Central memory CD8-positive, alpha-beta T cell (primary cell): ENCODE data around the gene FARP1.

Experiments used
- ATAC-seq: fragments of 150-1000 bp; cut with Tn5 transposase; replicated peaks from 2 replicates; pipeline ENCODE4 v1.10.0; 2022; ENCODE audit warnings: mild to moderate bottlenecking, moderate FRiP score, moderate number of reproducible peaks; ENCODE audit not compliant: poor library complexity, severe bottlenecking; ENCODE audit errors: extremely low read depth
- DNase-seq, 2 donors: peaks; one replicate each; pipeline ENCODE4 v3.0.0; 2021; ENCODE audit warnings: low spot score in 2 of 2
- H3K27ac Mint-ChIP-seq: one replicate; pipeline ENCODE4 v1.8.0; 2022; ENCODE audit warnings: low read depth, mild to moderate bottlenecking, moderate library complexity, mixed read lengths
- H3K27me3 Mint-ChIP-seq: one replicate; pipeline ENCODE4 v1.8.0; 2022; ENCODE audit warnings: mixed read lengths
- H3K36me3 Mint-ChIP-seq: one replicate; pipeline ENCODE4 v1.8.0; 2022; ENCODE audit warnings: mild to moderate bottlenecking, moderate library complexity, mixed read lengths; ENCODE audit not compliant: insufficient read depth
- H3K4me1 Mint-ChIP-seq: one replicate; pipeline ENCODE4 v1.8.0; 2022; ENCODE audit warnings: mixed read lengths
- H3K4me3 Mint-ChIP-seq: one replicate; pipeline ENCODE4 v1.8.0; 2022; ENCODE audit warnings: mild to moderate bottlenecking, moderate library complexity, mixed read lengths
- H3K9me3 Mint-ChIP-seq: one replicate; pipeline ENCODE4 v1.8.0; 2022; ENCODE audit warnings: mixed read lengths

The FARP1 gene

DNA sequence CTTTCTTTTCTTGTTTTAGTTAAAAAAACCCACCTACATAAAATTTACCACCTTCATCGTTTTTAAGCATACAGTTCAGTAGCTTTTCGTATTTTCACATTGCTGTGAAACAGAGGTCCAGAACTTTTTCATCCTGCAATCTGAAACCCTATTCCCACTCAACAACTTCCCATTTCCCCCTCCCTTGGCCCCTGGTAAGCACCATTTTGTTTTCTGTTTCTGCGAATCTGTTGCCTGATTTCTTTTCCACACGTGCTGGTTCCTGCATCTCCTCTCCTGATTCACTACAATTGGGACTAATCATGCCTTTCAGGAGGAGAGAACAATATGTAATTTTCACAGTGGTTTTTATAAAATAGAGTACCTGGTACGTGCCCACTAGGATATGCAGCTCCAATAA is 183.4 kb downstream of the FARP1 start:
- no peaks in the 10 kb centered on the region for H3K4me1 Mint-ChIP-seq
- H3K27me3 Mint-ChIP-seq = peaks cover 47% of the 10 kb centered on the region
- no peak for DNase-seq
- H3K36me3 Mint-ChIP-seq = no peaks in the 10 kb centered on the region
- H3K4me3 Mint-ChIP-seq = no peak overlapping the region
- H3K9me3 Mint-ChIP-seq = no peaks in the 10 kb centered on the region
- ATAC-seq = no peak
- H3K27ac Mint-ChIP-seq = no peak overlapping the region

DNA sequence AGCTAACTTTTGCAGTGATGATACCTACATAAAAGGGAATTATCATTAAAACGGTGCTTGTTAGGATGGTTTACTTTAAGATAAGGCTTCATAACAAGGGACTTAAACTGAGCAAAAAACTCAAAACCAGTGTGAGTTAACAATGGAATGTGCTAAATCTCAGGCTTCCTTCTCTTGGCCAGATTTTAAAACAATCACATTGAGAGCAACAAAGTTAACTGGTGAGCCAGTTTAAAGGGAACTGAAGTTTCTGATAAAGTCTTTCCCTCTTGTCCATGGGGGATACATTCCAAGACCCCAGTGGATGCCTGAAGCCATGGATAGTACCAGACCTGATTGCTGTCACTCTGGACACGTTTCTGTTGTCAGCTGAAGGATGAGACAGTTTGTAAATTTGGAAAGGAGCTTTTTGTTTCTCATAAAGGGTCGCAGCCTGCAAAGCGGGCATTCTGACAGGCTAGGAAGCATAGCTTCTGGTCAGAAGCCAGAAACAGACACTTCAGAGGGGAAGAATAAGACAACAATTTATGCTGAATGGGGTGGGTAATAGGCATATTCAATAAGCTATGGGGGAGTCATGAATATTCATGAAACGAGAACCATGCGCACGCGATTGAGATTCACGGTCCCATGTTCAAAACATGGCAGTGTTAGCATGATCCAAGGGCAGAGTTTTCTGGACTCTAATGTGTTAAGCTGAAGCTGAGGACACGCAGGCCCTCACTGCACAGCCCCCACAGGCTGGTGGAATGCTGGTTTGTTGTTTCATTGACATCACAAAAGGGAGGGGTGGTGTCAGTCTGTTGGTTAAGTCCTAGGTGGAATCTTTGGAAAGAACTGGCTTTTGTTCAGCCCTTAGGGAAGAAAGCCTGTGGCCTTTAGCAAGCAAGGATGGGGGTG is 184.7 kb downstream of the FARP1 start:
- ATAC-seq = no peak
- DNase-seq = no peak
- Mint-ChIP-seq H3K4me3 (no peak overlapping the region), H3K4me1 (no peaks in the 10 kb centered on the region), H3K9me3 (no peaks in the 10 kb centered on the region), H3K27me3 (peaks cover 58% of the 10 kb centered on the region), H3K27ac (no peak overlapping the region), H3K36me3 (no peaks in the 10 kb centered on the region)

DNA sequence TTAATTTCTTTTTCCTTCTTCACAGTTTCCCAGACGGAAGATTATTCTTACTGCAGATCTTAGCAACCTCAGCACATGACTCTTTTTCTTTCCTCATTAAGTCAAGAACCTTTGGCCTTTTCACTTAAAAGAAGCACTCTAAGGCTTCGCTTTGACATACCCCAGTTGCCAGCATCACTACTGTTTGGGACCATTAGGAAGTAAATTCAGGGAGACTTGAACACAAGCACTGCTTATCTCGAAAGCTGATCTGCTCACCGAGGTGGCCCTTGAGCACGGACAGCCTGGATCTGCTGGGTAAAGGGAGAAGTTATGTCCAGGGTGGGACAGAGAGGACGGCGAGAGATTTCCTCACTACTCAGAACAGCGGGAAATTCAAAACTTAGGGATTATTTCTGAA is 185.6 kb downstream of the FARP1 start:
- no peak overlapping the region for H3K27ac Mint-ChIP-seq
- H3K27me3 Mint-ChIP-seq = peaks cover 64% of the 10 kb centered on the region
- H3K4me3 Mint-ChIP-seq = no peak overlapping the region
- no peak for ATAC-seq
- H3K9me3 Mint-ChIP-seq = no peaks in the 10 kb centered on the region
- no peaks in the 10 kb centered on the region for H3K4me1 Mint-ChIP-seq
- no peak for DNase-seq
- no peaks in the 10 kb centered on the region for H3K36me3 Mint-ChIP-seq

DNA sequence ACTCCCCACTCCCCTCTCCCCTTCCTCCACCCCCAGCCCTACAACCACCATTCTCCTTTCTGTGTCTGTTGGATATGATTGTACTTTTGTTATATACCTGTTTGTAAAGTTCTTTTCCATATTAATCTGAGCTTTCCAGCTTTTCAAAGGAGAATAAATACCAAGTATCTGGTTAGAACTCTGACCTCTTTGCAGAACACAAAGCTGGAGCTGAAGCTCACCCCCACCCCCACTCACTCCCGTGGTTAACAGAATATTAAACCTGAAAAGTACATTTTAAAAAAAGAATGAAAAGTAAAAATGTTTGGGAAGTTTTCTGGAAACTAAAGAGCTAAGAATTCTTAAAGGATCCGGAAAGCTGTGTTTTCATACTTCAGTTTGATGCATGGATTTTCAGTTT is 189.3 kb downstream of the FARP1 start:
- H3K27ac Mint-ChIP-seq = no peak overlapping the region
- DNase-seq (no peak), ATAC-seq (no peak)
- H3K9me3 Mint-ChIP-seq = no peaks in the 10 kb centered on the region
- no peaks in the 10 kb centered on the region for H3K4me1 Mint-ChIP-seq
- H3K27me3 Mint-ChIP-seq = peaks cover 59% of the 10 kb centered on the region
- no peak overlapping the region for H3K4me3 Mint-ChIP-seq
- no peaks in the 10 kb centered on the region for H3K36me3 Mint-ChIP-seq

DNA sequence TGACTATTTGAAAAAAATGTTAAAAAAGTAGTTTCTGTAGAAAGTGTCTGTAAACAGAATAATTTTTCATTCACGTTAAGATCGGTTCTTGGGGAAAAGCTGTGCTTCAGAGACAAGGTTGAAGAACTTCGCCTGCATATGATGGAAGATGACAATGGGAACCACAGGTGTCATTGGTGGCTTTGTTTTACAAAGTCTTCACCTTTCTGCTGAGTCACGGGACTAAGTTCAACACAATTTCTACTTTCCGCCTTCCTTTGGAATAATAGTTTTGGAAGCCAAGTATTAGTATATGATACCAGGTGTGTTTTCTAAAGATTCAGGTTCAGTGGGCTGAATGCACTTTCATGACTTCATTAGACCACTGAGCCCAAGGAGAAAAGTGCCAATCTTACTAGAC is 189.8 kb downstream of the FARP1 start:
- ATAC-seq = no peak
- H3K9me3 Mint-ChIP-seq = no peaks in the 10 kb centered on the region
- no peaks in the 10 kb centered on the region for H3K36me3 Mint-ChIP-seq
- H3K4me3 Mint-ChIP-seq = no peak overlapping the region
- no peaks in the 10 kb centered on the region for H3K4me1 Mint-ChIP-seq
- no peak for DNase-seq
- no peak overlapping the region for H3K27ac Mint-ChIP-seq
- peaks cover 61% of the 10 kb centered on the region for H3K27me3 Mint-ChIP-seq

DNA sequence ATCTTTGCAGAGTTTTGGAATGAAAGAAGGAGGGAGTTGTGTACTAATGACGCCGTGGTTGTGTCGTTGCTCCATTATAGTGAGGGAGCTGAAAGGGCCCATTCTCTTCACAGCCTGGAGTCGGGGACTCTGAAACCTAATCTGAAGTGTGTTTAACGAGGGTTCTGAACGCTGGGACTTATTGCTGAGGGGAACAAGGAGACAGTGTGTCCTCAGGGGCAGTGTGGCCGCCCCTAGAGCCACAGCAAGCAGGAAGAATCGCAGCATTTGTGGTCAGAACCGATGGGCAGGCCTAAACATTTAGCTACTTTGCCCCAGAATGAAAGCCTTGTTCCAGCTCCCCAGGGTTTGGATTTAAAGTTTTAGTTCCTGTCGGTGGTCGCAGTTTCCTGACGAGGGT is 190.6 kb downstream of the FARP1 start:
- DNase-seq = no peak
- Mint-ChIP-seq H3K4me1 (no peaks in the 10 kb centered on the region), H3K27me3 (peaks cover 69% of the 10 kb centered on the region), H3K36me3 (no peaks in the 10 kb centered on the region), H3K9me3 (no peaks in the 10 kb centered on the region), H3K4me3 (no peak overlapping the region), H3K27ac (no peak overlapping the region)
- ATAC-seq = no peak

DNA sequence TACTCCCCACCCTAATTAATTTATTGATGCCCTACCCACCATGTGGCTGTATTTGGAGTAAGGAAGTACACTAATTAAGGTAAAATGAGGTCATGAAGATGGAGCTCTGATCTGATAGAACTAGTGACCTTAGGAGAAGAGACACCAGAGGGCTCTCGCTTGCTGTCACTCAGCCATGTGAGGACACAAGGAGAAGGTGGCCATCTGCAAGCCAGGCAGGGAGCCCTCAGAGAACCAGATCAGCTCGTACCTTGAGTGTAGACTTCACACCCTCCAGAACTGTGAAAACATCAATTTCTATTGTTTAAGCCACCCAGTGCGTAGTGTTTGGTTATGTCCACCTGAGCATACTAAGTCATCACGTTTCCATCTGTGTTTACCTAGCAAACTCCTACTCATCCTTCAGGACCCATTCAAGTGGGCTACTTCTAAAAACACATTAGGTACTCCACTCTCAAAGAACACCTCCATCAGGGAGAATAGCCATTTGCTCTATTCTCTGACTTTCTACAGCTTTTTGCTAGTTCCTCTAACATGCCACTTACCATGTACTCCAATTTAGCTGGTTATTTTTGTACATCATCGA is 191.8 kb downstream of the FARP1 start:
- ATAC-seq = no peak
- no peak for DNase-seq
- no peak overlapping the region for H3K4me3 Mint-ChIP-seq
- H3K4me1 Mint-ChIP-seq = no peaks in the 10 kb centered on the region
- H3K36me3 Mint-ChIP-seq = no peaks in the 10 kb centered on the region
- H3K27ac Mint-ChIP-seq = no peak overlapping the region
- no peaks in the 10 kb centered on the region for H3K9me3 Mint-ChIP-seq
- H3K27me3 Mint-ChIP-seq = peaks cover 74% of the 10 kb centered on the region

DNA sequence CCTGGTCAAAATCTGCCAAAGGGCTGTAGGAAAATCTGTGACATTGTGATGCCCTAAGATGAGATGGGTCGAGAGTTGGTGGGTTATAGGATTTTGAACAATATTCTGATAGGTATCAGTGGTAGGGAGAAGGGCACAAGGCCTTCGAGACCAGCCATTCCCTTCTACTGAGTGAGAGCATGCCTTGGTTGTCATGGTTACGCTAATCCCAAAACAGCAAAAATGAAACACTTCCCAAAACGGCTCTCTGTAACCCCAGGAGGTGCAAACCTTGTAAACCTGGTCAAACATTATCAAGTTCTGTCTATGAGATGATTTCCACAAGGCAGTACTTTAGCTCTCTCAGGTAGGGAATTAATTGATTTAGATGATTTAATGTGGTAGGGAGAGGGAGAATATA is 192.8 kb downstream of the FARP1 start:
- no peak for DNase-seq
- Mint-ChIP-seq H3K36me3 (no peaks in the 10 kb centered on the region), H3K4me3 (no peak overlapping the region), H3K27me3 (peaks cover 73% of the 10 kb centered on the region), H3K27ac (no peak overlapping the region), H3K4me1 (no peaks in the 10 kb centered on the region), H3K9me3 (no peaks in the 10 kb centered on the region)
- no peak for ATAC-seq

DNA sequence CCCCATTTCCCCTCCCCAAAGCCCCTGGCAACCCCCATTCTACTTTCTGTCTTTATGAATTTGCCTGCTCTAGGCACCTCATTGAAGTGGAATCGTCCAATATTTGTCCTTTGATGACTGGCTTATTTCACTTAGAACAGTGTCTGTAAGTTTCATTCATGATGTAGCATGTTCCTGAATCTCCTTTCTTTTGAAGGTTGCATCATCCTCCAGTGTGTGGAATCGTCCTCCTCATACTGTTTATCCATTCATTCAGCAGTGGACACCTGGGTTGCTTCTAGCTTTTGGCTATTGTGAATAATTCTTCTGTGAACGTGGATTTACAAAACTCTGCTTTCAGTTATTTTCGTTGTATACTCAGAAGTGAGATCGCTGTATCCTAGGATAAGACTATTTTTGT is 195.4 kb downstream of the FARP1 start:
- H3K36me3 Mint-ChIP-seq = no peaks in the 10 kb centered on the region
- DNase-seq (no peak), ATAC-seq (no peak)
- H3K27me3 Mint-ChIP-seq = peaks cover 64% of the 10 kb centered on the region
- H3K4me1 Mint-ChIP-seq = no peaks in the 10 kb centered on the region
- H3K27ac Mint-ChIP-seq = no peak overlapping the region
- no peaks in the 10 kb centered on the region for H3K9me3 Mint-ChIP-seq
- H3K4me3 Mint-ChIP-seq = no peak overlapping the region

DNA sequence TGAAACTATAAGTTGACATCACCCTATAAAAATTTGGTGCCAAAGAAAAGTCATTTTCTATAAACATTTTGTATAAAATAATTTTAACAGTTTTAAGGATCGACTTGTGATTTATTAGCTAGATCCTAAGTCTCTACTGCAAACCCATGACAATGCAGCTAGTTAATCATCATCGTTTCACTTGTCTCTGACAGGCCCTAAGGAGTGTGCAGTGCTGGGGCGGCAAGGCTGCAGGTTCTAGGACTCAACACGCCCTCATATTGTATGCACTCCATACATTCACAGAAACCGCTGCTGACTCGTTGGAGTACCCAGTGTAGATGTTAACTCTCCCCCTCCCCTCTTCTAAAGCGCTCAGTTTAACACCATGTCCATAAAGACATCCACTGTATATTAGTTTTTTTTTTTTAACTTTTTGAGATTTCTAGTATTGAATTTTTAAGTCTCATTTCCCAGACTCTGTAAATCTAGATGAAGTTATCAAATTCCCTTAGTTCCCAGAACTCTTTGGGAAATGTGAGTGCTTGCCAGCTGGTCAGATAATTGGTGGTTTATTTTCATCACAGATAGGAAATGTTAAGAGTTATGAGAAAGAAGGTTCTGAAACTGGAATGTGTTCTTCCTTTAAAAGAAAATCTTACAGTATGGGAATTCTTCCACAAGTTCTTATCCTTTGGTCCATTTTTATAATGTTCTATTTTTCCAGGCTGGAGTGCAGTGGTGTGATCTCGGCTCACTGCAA is 197.0 kb downstream of the FARP1 start:
- H3K27me3 Mint-ChIP-seq = peaks cover 61% of the 10 kb centered on the region
- DNase-seq (no peak), ATAC-seq (no peak)
- no peaks in the 10 kb centered on the region for H3K36me3 Mint-ChIP-seq
- no peaks in the 10 kb centered on the region for H3K9me3 Mint-ChIP-seq
- H3K4me1 Mint-ChIP-seq = no peaks in the 10 kb centered on the region
- no peak overlapping the region for H3K27ac Mint-ChIP-seq
- no peak overlapping the region for H3K4me3 Mint-ChIP-seq

DNA sequence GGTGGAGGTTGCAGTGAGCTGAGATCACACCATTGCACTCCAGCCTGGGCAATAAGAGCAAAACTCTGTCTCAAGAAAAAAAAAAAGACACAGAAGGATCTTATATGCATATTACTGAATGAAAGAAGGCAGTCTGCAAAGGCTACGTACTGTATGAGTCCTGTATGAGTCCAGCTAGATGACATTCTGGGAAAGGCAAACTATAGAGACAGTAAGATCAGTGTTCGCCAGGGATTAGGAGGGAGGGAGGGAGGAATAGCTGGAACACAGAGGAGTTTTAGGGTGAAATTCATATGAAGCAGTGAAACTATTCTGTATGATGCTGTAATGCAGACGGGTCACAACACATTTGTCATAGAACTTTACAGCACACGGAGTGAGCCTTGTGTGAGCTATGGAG is 200.1 kb downstream of the FARP1 start:
- DNase-seq = no peak
- H3K9me3 Mint-ChIP-seq = no peaks in the 10 kb centered on the region
- H3K27me3 Mint-ChIP-seq = peaks cover 45% of the 10 kb centered on the region
- no peaks in the 10 kb centered on the region for H3K4me1 Mint-ChIP-seq
- no peaks in the 10 kb centered on the region for H3K36me3 Mint-ChIP-seq
- H3K27ac Mint-ChIP-seq = no peak overlapping the region
- no peak overlapping the region for H3K4me3 Mint-ChIP-seq
- no peak for ATAC-seq

DNA sequence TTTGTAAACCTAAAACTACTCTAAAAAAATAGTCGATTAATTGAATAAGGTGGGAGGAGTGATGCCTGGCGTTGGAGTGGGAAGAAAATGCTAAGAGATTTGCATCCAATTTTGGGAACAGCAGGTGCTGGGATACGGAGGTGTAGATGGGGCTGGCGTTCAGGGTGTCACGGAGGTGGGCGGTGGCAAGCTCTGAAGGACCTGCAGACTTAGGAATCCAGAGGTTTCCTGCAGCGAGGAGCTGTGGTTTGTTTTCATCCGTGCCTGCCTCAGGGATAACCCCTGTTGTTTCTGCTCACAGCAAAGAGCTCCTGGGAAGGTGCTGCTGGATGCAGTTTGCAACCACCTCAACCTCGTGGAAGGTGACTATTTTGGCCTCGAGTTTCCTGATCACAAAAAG is 200.6 kb downstream of the FARP1 start:
- Mint-ChIP-seq H3K27ac (no peak overlapping the region), H3K36me3 (no peaks in the 10 kb centered on the region), H3K4me3 (no peak overlapping the region), H3K9me3 (no peaks in the 10 kb centered on the region), H3K4me1 (no peaks in the 10 kb centered on the region), H3K27me3 (peaks cover 40% of the 10 kb centered on the region)
- no peak for DNase-seq
- no peak for ATAC-seq

DNA sequence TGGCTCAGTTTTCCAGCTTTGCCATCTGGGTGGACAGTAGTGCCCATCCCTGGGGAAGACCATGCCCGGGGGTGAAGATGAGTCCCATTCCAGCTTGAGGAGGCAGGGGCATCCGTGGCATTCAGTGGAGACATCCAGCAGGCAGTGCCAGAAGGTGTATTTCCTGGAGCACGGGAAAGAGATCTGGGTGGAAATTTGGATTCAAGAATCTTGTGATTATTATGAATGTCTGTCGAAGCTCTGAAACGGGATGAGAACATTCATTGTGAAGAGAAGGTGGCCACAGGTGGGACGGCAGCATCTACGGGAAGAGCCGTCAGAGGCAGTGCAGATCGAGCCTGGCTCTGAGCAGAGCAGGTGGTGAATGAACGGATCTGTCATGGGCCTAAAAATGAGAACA is 201.5 kb downstream of the FARP1 start:
- H3K27me3 Mint-ChIP-seq = peaks cover 30% of the 10 kb centered on the region
- no peaks in the 10 kb centered on the region for H3K4me1 Mint-ChIP-seq
- no peak for ATAC-seq

More for the DNA sequence above, 201.5 kb downstream of the FARP1 start:
- Mint-ChIP-seq H3K9me3 (no peaks in the 10 kb centered on the region), H3K36me3 (no peaks in the 10 kb centered on the region), H3K4me3 (no peak overlapping the region), H3K27ac (no peak overlapping the region)
- DNase-seq = no peak
